Measurements from ENCODE around the gene MGAT5. TPM values are rescaled to one million over a fixed set of nuclear protein-coding genes. Genes with fewer than 3 reads are reported as not detected.

The MGAT5 gene
- polyA plus RNA-seq, 3 donors = 39.4 to 50.7 (median 46.8) TPM

DNA sequence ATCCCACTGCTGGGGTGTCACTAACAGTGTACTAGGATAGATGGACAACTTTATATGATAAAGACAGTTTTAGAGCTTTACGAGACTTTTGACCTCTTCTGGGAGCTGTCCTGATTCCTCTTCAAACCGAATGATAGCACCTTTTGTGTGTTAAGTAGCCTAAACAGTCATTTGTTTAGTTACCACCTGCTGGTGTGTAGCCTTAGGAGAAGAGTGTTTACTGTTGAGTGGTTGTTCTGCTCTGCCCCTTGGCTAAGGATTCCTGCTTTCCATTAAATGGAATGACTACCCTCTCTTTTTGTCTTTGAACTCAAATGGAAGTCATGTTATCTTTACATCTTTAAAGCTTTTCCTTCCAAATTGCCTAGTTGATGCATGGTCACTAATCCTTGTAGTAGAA, 28.0 kb upstream of the MGAT5 start:
- no peak for DNase-seq (ENCODE audit: extremely low read depth in 1 of 11, low read depth in 9 of 11, low spot score in 4 of 11)

- no peak for DNase-seq (ENCODE audit: extremely low read depth in 1 of 11, low read depth in 9 of 11, low spot score in 4 of 11)
Observed at GRCh38 chr2:134226601-134227000, 27.3 kb upstream of the MGAT5 start.

GRCh38 chr2:134227666-134228065, 26.2 kb upstream of the MGAT5 start:
- DNase-seq (ENCODE audit: extremely low read depth in 1 of 11, low read depth in 9 of 11, low spot score in 4 of 11) = no peak

DNA sequence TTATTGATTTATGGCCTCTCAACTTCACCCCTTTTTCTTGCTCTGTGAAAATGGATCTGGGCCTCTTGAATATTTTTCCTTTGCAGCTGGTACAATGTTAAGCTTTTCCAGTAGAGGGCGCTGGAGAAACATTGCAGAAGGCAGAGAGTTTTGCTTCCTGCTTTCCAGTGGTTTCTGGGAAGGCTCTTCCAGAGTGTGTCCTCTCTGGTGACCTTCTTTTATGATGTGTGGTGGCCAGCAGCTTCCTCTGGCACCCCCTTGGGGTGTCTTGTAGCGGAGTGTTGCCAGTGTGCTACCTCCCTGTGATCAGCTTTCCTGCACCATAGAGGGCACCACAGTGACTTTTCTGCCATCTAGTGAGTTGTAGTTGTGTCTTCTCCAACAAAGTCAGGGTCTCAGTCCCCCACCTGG, 25.4 kb upstream of the MGAT5 start:
- DNase-seq (ENCODE audit: extremely low read depth in 1 of 11, low read depth in 9 of 11, low spot score in 4 of 11) = no peak

DNA sequence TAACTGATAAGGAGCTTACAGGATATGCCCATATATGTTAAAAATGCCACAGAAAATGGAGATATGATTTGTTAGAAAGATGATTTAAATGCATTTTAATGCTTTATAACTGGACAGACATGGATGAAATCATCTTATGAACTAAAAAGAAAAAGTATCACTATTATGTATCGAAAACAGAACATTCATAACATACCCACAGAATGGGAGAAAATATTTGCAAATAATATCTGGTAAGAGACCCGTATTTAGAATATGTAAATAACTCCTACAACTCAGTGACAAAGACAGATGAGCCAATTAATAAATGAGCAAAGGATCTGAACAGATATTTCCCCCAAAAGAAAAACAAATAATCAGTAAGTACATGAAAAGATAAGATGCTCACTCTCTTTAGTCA, 24.3 kb upstream of the MGAT5 start:
- DNase-seq (ENCODE audit: extremely low read depth in 1 of 11, low read depth in 9 of 11, low spot score in 4 of 11) = no peak

DNA sequence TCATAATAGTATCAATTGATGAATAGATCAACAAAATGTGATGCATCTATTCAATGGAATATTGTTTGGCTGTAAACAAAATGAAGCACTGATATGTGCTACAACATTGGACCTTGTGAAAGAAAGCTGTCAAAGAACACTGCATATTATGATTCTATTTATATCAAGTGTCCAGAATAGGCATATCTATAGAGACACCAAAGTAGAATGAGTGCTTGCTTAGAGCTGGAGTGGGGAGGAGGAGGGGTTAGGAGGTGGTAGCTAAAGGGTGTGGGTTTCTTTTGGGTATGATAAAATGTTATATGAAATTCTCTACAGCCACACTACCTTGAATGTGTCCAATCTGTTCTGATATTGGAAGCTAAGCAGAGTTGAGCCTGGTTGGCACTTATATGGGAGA, 23.0 kb upstream of the MGAT5 start:
- DNase-seq (ENCODE audit: extremely low read depth in 1 of 11, low read depth in 9 of 11, low spot score in 4 of 11) = no peak

DNA sequence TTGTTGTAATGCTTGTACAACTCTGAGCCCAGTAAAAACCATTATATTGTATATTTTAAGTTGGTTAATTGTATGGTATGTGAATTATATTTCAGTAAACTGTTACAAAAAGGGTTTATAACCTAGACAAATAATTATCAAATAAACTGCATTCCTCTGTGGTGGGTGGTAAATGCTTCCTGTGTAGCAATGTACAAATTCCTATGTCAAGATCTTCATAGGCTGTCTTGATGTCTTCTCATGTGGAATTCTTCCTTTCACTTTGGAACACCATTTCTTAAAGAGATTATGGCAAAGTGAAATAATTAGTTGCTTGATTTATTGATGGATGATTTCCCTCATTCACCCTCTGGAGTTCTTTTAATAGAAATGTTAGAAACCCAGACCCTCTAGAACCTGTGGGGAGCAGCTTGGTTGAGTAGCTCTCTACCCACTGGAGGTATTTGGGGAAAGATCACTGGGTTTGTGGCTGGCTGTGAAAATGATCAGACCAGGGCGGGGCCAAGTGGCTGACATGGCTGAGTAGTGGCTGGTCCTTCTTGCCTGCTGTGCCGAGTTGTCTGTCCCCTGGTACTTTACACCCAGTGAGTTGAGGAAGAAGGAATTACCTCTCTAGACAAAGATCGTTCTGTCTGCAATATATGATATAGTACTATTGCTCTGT, 22.4 kb upstream of the MGAT5 start:
- DNase-seq (ENCODE audit: extremely low read depth in 1 of 11, low read depth in 9 of 11, low spot score in 4 of 11) = no peak

DNA sequence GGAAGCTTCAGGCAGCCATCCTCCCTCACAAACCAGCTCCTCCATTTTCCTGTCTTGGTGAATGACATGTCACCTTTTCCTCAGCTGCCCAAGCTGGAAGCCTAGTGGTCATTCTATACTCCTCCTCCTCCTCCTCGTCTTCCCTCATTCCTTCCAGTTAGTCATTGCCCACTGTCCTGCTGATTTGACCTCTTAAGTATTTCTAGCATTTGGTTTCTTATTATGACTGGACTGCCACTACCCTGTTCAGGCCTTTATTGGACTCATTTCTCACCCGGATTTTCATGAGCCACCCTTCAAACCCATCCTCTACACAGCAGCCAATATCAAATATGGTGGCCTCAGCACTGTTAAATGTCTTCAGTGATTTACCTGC, 21.9 kb upstream of the MGAT5 start:
- no peak for DNase-seq (ENCODE audit: extremely low read depth in 1 of 11, low read depth in 9 of 11, low spot score in 4 of 11)

GRCh38 chr2:134232461-134232860, 21.4 kb upstream of the MGAT5 start:
- DNase-seq (ENCODE audit: extremely low read depth in 1 of 11, low read depth in 9 of 11, low spot score in 4 of 11) = no peak

DNA sequence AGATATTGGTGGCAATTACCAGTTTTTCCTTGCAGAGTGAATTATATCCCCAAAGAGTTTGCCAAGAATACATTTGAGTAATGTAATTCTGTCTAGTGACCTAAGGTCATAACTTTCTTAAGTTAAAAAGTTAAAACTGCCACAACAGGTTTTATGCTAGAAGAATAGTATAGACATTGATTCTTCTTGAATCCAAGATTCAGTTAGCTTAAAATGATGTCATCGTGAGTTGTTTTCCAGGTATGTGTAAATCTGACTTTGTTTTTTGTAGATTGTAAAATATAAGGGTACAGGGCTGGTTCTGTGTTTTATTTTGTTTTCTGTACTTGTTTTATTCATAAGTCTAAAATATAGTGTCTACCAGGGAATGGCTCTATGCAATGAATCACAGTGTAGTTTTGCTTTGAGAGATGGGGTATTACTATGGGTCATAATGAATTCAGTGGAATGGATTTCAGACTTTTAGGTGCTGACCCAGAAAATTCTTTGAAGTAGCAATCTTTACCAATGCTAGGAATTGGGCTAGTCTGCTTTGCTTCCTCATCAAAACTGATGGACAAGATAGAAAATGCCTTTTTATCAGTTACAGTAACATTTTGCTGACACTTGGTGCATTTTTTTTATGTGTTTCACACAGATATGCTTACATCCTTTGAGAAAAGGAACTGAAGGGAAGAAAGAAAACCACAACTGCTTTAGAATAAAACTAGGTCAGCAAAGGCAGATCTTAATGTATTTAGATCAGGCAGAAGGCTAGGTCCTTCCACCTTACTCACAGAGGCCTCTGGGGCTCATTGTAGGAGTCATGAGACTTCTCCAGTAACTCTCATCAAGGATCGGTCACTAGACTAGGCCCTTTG, 20.8 kb upstream of the MGAT5 start:
- no peak for DNase-seq (ENCODE audit: extremely low read depth in 1 of 11, low read depth in 9 of 11, low spot score in 4 of 11)

- DNase-seq (ENCODE audit: extremely low read depth in 1 of 11, low read depth in 9 of 11, low spot score in 4 of 11) = no peak
Observed at GRCh38 chr2:134233728-134234136, 20.1 kb upstream of the MGAT5 start.

- DNase-seq (ENCODE audit: extremely low read depth in 1 of 11, low read depth in 9 of 11, low spot score in 4 of 11) = no peak
Observed at GRCh38 chr2:134234535-134234934, 19.3 kb upstream of the MGAT5 start.

GRCh38 chr2:134235510-134236144, 18.2 kb upstream of the MGAT5 start:
- no peak for DNase-seq (ENCODE audit: extremely low read depth in 1 of 11, low read depth in 9 of 11, low spot score in 4 of 11)

DNA sequence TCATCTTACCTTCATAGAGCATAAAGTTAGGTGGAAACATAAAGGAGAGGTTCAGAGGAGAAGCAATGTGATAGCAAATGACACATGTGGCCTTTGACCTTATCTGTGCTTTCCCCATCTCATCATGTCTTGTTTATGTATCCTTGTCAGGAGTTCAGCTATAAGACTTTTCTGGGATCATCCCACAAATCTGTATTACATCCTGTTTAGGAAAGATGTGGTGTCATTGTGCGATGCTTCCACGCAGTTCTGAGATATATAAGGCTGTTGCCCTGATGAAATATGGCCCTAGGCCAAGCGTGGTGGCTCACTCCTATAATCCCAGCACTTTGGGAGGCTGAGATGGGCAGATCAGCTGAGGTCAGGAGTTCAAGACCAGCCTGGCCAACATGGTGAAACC, 15.5 kb upstream of the MGAT5 start:
- no peak for DNase-seq (ENCODE audit: extremely low read depth in 1 of 11, low read depth in 9 of 11, low spot score in 4 of 11)

DNA sequence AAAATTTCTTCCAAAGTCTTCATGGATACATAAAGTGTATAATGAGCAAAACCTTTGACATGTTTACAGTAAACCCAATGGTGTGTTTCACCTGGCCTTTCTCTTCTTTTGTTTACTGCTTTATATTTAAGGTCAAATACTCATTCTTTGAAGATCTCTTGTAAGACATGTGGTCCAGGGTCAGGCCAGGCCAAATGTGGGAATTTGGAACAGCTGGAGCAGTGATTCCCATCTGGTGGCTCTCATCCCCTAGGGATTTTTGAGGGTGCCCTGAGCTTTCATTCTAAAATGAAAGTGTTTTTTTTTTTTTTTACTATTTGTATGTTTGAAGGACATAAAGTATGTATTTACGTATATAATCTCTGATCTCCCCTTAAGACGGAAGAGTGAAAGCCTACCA, 13.8 kb upstream of the MGAT5 start:
- no peak for DNase-seq (ENCODE audit: extremely low read depth in 1 of 11, low read depth in 9 of 11, low spot score in 4 of 11)

DNA sequence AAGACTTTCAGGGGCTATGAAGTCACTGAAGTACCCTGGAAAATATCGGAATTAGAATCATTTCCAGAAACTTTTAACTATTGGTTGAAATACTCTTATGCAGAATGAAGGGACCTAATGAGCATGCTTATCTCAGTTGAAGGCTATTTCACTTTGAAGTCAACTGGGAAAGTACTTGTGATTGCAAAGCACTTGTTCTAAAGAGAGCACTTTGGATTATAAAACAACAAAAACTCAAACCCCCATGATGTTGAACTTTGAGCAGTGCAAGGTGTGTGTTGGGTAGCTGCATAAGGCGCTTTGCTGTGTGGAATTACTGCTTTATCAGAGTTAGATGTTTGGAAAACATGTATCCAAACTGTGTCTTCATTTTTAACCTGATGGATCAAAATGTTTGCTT, 12.0 kb upstream of the MGAT5 start:
- no peak for DNase-seq (ENCODE audit: extremely low read depth in 1 of 11, low read depth in 9 of 11, low spot score in 4 of 11)

DNA sequence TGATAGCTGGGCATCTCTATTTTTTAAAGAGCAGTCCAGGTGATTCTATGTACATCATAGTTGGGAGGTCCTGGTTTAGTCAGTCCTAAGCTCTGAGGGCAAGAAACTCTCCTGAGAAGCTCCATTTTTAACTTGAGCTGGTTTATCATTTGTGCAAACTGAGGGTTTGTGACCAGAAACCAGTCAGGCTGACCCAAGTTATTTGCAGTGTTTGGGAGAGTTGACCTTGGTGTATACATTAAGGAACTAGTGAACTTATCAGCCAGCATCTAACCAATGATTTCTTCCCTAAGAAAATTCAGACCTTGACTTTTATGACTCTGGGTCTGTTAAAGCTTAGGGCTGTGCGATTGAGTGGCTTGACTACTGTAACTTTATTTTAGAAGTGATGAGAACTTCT, 10.6 kb upstream of the MGAT5 start:
- no peak for DNase-seq (ENCODE audit: extremely low read depth in 1 of 11, low read depth in 9 of 11, low spot score in 4 of 11)

GRCh38 chr2:134244086-134244485, 9.8 kb upstream of the MGAT5 start:
- DNase-seq (ENCODE audit: extremely low read depth in 1 of 11, low read depth in 9 of 11, low spot score in 4 of 11) = no peak

GRCh38 chr2:134244587-134244986, 9.3 kb upstream of the MGAT5 start:
- no peak for DNase-seq (ENCODE audit: extremely low read depth in 1 of 11, low read depth in 9 of 11, low spot score in 4 of 11)

GRCh38 chr2:134245340-134245984, 8.4 kb upstream of the MGAT5 start:
- peak in 8 of 11 donors; percentile 36 to 54 (median 45) for DNase-seq (ENCODE audit: extremely low read depth in 1 of 11, low read depth in 9 of 11, low spot score in 4 of 11)

All from renal cortex interstitium (tissue), 11 donors.